COR-L47 (cell line): Measurements from ENCODE around the gene QRFP.
"Not testable (repeated sequence)": the region's sequence is repeated elsewhere in the genome, so short reads cannot be mapped to it uniquely, and the experiment has no call there.

Experiments used
- DNase-seq: peaks from one replicate; lab custom pipeline; 2025; lab: John Stamatoyannopoulos, UW

The QRFP gene

DNA sequence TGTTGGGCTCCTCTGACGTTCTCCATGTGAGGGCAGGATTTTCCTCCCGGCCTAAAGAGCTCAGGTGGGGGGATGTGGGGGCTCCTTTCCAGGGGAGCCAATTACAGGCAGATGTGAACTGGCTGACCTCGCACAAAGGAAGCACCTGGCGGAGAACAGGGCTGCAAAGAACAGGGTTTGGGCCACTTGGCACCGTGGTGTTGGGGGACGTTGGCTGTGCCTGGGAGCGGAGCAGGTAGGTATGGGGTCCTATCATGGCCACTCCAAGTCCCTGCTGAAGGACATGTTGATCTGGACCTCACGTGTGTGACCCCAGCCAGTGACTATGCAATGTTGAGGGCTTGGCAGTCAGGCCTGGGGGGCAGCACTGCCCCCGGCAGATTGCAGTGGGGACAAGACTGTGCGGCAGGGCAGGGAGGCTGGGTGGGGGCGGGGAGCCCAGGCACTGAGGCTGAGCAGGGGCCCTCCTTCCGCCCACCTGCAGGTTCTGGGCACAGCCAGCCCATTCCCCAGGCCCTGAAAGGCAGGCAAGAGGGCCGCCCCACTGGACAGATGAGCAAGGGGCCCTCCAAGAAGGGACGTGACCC lies 23.0 kb upstream of the QRFP start:
- DNase-seq, result no peak

DNA sequence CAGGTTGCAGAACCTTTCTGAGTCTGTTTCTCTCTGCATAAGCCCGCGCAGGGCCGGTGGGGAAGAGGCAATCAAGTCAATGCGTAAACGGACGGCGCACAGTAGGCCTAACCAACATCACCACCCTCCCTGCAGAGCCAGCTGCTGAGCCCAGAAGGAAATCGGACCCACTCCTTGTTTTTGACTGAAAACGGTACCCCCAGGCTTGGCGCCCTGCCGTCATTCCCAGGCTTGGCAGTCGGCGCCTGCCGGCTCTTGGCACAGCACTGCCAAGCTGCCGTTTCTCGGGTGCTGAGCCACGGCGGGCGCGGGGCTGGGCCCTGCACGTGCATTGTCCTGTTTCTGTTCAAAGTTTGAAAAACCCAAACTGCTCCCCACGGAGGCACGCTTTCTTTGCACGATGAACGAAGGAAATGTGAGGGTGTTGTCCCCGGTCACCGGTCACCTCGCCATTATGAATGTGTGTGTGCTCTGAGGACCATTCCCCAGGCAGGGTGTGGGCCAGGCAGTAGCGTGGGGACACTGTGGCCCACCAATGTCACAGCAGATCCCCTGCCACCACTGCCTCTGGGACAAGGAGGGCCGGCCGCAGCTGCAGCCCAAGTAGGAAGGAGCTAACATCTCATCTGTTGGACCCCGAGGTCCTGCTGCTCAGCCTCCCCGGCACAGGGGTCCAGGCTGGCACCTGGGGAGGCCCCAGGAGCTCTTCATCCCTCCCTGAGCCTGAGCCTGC lies 22.4 kb upstream of the QRFP start:
- DNase-seq, result no peak

DNA sequence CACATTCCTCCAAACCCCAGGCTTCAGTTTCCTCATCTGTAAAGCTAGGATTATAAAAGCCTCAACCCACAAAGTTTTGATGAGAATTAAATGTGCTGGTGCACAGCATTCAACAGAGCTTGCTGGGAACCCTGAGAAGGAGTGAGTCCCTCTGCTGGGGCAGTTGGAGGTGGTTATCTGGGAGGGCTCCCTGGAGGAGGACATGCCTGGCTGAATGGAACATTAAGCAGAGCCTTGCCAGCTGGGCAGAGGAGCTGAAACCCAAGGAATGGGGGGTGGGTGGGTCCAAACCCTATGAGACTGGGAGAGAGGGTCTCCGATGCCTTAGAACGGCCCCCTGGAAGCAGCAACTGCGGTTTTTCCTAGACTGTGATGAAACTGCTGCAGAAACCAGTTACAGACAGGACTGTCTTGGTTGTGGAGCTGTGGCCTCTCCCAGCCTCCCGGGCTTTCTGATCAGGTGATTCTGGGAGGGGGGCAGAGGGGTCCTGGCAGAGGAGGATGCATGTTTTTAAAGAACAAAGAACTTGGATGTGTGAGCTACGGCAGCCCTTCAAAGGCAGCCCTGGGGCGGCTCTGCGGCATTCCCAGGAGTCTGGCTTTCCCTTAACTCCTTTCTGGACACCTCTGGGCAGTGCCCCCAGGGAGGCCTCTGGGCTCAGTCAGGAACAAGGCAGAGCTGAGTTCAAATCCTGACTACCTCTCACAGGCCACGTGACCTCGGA lies 21.7 kb upstream of the QRFP start:
- DNase-seq, result no peak

DNA sequence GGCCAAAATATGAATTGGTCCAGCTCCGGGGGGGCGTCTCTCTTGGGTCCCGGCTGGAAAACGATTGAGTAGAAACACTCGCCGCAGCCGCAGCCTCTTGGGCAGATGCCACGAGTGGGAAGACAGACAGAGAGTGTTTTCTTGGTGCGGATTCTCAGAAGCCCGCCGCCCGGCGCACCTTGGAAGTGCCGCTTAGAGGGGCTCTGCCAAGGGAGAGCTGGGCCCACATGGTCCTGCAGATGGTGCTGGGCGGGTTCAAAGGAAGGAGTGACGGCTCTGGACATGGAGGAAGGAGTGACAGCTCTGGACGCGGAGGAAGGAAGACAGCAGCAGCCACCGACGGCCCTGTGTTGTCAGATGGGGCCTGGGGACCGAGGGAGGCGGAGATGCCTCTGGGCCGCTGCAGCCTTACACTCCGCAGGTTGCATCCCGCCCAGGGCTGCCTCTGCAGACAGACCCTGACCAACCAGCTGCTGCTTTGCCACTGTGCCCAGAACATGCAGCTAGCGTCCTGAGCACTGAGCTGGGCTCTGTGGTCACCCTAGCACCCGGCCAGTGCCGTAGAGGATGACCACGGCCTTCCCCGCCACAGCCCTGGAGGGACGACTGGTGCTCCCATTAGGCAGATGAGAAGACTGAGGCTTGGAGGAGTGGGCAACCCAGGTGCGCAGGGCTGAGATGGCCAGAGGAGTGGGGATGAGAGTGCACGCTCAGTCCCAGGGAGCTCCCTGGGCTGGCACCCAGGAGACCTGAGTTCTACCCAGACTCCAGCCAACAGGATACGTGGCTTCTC lies 20.8 kb upstream of the QRFP start:
- no peak for DNase-seq

DNA sequence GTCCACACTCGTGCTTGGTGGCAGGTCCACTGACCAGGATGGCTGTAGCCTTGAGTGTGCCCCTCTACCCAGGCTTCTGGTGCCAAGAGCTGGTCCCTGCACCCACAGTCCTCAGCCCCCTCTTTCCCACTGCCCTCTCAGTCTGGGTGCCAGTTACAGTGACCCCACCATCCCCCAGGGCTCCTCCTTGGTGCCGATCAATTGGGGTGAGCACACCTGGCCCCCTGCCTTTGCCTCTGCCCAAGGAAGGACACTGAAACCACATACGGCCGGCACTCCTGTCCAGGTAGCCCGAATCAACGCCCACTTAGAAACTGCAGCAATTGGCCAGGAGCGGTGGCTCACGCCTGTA lies 18.5 kb upstream of the QRFP start:
- no peak for DNase-seq

DNA sequence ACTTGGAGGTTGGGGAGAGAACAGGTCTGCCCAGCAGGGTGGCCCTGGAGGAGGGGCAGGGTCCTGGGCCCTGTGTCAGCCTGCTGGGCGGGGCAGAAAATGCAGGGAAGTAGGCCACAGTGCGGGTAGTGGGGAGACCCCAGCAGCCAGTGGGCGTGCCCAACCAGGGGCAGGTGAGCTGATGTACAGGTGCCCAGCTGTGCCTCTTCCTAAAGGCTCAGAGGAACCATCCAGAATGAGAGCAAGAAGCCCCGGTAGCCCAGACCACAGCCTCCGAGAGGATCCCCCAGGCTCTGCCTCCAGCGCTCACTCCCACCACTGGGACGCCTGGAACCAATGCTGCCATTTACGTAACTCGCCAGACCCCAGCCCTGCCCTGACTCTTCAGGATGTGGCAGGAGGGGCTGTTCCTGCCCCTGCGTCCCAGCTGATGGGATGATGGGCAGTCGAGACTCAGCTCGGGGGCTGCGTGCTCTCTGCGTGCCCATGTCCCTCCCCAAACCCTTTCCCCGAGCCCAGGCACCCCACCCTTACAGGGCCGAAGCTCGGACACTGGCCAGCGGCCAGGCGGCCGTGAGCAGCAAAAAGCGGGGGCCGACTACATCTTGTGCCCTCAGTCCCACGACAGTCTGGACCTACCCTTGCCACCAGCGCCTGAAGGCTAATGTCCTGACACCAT lies 17.9 kb upstream of the QRFP start:
- no peak for DNase-seq

DNA sequence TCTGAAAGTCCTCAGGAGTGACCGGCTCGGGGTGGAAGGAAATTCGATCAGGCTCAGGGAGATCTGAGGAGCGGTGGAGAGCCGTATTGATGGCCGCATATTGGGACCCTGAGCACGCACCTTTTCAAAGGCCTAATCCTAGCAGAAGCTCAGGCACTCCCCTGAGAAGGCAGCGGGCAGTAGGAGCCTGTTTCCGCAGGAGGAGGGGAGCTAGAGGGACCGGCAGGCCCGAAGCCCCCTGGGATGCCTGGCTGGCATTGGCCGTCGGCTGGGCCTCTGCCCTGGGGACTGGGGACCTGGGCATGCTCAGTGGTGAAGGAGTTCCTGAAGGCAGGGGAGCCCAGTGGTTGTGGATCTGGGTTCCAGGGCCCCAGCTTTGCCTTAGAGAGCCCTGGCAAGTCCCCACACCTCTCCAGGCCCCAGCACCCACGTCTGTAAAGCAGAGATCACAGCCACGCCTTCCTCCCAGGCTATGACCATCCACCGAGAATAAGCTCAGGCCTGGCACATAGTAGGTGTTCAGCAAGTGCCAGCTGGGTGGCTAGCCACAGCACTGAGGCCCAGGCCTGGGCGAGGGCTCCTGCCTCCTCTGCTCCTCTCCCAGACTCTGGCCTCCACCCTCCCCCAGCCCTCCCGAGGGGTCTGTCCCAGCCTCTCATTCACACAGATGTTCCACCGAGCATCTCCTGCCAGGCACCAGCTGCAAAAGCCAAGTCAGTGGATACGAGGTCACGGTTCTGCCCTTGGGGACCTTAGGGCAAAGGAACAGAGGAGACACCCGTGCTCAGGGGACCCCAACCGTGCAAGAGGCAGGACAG lies 17.2 kb upstream of the QRFP start:
- no peak for DNase-seq

DNA sequence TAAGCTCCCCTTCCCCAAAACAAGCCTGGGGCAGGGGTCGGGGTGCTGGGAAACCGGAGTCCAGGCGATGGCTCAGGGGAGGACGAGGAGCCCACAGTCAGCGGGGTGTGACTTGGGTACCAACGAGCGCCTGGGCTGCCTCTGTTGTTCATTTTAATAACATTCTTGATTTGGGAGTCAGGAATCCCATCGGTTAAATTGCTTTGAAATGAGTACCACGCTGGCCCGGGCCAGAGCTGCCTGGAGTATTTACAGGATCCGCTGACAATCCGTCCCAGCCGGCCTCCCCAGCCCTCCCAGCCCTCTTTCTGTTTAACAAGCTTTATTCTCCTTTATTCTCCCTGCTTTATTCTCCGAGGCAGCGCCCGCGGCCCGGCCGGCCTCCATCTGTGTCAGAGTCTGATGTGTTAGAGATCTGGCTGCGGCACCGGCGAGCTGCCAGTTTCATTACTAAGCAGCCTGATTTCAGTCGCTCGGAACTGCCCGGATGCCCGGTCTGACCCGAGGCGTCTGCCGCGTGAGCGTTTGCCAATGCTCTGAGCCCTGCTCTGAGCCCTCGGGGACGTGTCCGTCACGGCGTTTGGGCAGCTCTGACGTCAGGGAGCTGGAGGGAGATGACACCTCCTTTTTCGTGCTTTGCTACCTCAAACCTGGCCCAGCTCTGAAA lies 16.5 kb upstream of the QRFP start:
- no peak for DNase-seq

DNA sequence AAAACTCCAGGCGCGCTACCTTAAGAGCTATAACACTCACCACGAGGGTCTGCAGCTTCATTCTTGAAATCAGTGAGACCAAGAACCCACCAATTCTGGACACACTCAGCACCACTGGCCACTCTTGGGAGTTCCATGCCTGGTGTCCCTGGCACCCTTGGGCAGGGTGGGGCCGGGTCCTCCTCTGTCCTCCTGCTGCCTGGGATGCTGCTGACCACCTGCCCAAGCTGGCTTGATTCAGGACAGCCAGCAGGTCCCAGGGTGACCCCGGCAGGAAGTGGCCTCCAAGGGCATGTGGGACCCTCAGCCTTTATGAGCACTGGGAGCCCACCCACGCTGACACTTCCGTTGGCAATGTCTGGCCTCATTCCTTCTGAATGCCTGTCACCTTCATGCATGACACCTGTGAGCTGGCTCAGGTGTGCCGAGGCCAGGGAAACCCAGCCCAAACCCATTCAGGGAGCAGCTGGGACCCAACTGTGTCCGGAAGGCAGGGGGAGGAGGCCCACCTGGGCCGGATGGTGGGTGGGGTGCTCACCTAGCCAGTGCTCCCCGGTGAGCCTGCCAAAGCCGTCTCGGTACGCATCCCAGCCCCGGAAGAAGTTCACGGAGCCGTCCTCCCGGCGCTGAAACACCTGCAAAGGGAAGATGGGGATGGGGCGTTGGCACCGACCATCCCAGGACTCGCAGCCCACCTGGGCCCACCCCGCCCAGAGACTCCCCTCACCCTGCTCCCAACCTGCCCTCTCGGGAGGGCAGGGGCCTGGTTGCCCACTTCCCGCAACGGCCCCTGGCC lies 14.8 kb upstream of the QRFP start:
- no peak for DNase-seq

DNA sequence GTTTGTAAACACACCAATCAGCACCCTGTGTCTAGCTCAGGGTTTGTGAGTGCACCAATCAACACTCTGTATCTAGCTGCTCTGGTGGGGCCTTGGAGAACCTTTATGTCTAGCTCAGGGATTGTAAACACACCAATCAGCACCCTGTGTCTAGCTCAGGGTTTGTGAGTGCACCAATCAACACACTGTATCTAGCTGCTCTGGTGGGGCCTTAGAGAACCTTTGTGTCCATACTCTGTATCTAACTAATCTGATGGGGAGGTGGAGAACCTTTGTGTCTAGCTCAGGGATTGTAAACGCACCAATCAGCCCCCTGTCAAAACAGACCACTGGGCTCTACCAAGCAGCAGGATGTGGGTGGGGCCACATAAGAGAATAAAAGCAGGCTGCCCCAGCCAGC lies 14.1 kb upstream of the QRFP start:
- not testable (repeated sequence) for DNase-seq

DNA sequence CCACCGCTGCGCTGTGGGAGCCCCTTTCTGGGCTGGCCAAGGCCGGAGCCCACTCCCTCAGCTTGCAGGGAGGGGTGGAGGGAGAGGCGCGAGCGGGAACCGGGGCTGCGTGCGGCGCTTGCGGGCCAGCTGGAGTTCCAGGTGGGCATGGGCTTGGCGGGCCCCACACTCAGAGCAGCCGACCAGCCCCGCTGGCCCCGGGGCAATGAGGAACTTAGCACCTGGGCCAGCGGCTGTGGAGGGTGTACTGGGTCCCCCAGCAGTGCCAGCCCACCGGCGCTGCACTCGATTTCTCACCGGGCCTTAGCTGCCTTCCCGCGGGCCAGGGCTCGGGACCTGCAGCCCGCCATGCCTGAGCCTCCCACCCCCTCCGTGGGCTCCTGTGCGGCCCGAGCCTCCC lies 13.4 kb upstream of the QRFP start:
- DNase-seq, result not testable (repeated sequence)

DNA sequence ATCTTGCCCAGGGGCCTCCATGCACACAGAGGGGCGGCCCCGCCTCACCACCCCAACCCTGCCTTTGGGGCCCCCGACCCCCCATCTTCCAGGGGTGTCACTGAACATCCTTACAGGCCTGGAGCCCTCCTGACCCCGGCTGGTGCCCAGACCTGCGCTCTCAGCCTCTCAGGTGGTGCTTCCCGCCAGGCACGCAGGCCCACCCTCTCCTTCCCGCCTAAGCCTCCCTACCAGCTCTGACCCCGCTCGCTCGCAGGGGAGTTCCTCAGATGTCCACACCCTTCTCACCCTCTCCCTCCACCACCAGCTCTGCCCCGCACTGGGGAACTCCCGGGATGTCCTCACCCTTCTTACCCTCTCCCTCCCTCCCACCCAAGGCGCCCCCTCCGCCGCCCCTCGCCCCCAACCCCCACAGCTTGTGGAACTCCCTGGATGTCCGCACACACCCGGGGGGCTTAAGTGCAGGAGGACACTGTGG lies 12.3 kb upstream of the QRFP start:
- no peak for DNase-seq

DNA sequence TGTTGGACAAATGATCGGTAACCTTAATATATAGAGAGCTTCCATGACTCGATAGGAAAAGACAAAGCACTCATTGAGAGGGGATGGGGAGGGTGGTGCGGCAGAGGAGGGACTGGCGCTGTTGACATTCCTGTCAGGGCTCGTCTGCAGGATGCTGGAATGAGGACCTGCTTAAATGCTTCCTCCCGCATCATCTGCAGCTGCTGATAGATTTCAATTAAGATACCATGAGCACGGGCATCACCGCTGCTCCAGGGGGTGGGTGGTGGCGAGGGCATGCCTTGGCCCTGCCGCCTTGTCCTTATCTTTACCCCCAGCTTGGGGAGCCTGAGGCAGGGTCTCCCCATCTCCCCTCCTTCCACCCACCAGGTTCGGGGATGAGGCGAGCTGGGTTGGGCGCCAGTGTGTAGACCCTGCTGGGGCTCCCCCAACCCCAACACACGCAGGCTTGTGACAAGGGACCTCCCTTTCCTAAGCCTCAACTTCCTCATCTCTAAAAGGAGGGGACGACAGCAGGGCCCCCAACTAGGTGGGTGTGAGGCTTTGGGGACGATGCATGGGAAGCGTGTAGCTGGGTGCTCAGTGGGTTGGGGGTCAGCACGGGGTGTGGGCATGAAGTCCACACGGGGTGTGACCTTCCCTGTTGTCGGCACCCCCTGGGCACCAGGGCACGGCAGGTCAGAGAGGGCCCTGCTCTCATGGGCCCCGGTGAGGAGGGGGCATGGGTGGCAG lies 11.7 kb upstream of the QRFP start:
- DNase-seq, result no peak

DNA sequence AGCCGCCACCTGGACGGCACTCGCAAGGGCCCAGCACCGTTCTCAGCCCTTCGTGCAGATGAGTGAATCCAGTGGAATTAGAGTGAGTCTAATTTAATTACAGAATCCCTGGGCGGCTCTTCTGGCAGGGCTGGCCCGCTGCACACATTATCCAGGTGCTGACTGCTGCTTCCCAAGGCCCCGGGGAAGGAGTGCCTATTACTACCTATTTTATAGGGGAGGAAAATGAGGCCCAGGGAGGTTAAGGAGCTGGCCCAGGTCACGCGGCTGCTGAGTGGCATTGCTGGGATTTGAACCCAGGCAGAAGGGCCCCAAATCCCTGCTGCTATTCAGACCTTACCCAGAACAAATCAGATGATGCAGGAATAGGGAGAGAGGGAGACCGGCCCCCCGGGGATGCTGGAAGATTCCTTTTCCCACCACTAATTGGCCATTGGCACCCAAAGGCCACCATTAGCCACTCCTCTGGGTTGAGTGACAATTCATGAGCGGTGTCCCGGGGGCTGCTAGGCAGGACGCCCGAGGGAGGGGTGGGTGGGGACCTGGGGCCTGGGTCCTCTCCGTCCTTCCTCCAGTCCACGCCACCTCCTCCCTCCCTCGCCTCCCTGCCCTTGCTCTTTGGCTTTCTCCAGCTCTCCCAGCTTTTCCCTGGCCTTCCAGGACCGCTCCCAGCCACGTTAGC lies 10.3 kb upstream of the QRFP start:
- no peak for DNase-seq

DNA sequence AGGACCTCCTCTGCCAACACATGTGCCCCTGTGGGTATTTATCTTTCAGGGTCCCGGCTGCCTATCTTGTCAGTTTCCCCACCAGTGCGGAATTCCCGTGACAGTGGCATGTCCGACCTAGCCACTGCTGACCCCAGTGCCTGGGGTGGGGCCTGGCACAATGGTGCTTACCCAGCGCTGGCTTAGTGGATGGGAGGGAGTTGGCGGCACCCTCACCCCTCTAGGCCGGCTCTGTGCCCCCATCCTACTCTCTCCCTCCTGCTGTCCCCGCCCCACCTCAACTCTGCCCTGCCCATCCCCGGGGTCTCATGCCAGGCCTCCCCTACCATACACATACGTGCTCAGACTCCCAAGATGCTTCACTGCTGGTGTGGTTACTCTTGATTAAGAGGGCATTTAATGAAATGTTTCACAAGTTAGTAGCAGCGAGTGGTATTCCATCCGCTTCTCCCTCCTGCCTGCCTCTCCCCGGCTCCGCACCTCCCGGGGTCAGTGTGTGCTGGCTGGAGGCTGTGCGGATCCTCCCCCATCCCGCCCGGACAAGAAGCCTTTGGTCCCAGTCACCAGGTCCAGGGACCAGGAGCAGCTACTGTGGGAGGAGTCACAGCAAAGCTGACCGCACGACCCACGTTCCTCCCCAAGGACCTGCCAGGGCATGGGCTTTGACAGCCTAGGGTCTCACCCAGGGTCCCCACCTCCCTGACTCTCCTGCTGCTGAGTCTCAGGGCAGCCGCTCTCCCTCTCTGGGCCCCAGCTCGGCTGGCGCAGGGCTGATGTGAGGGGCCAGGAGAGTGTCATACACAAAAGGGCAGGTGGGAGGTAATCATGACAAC lies 9.5 kb upstream of the QRFP start:
- DNase-seq, result no peak

DNA sequence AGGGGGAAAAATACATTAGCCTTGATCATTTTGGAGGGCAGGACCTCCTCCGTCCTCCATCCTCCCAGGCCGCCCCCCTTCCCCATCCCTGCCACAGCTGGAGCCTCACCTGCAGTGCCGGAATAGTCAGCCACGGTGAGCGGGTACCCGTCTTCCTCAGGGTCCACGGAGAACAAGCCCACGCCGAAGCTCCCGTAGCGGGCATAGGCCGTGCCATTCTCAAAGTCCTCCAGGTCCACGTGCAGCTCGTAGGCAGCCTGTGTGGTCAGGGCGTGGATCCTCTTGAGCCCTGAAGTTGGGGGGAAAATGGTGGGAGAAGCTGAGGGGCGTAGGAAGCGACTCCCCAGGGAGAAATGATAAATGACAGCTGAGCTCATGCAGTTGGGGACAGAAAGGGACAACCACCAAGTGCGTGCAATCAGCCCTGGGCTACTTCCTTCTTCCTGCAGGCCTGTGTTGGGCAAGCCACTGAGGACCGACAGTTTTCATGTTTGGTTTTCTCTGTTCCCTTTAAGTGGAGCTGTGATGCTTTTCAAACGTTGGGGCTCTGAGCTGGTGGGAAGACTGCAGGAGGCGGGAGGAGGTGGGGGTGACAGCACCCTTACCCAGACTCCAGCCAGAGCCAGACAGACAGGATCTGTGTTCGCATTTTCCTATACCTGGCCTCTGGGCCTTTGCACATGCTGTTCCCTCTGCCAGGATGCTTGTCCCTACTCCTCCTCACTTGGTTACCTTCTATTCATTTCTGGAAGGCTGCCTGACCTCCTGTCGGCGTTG lies 8.7 kb upstream of the QRFP start:
- no peak for DNase-seq
